Astrocyte (in vitro differentiated cells and primary cell): ENCODE results near the gene CAMKMT.

Experiments used
- EZH2 ChIP-seq: IDR thresholded peaks from 2 replicates; pipeline ENCODE4 v1.6.1; 2012; ENCODE audit warnings: mild to moderate bottlenecking, low read length, inconsistent platforms; ENCODE audit not compliant: insufficient read depth
- TF ChIP-seq, protein P1 (sequence below): IDR thresholded peaks from 2 replicates; pipeline ENCODE4 v1.5.1; 2011; ENCODE audit warnings: low read depth, mild to moderate bottlenecking, inconsistent platforms, low read length, moderate library complexity; ENCODE audit not compliant: insufficient read depth

DNA sequence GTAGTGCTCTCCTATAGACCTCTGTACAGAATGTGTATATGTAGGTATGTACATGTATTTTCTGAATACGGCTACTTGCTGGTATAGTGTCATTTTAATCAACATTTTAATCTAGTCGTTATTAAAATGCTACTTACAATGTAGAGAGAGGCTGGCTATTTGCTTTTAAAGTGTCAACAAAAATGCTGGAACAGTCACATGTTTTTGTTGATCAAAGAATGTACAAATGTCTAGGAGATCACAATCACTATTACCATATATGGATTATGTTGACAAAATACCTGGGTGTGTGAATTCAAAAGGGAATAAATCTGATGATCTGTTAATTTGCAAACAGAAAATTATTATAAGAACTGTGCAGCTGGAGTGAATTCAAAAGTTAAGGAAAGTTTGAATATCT lies 170.3 kb downstream of the CAMKMT start:
- TF ChIP-seq, protein P1, sequence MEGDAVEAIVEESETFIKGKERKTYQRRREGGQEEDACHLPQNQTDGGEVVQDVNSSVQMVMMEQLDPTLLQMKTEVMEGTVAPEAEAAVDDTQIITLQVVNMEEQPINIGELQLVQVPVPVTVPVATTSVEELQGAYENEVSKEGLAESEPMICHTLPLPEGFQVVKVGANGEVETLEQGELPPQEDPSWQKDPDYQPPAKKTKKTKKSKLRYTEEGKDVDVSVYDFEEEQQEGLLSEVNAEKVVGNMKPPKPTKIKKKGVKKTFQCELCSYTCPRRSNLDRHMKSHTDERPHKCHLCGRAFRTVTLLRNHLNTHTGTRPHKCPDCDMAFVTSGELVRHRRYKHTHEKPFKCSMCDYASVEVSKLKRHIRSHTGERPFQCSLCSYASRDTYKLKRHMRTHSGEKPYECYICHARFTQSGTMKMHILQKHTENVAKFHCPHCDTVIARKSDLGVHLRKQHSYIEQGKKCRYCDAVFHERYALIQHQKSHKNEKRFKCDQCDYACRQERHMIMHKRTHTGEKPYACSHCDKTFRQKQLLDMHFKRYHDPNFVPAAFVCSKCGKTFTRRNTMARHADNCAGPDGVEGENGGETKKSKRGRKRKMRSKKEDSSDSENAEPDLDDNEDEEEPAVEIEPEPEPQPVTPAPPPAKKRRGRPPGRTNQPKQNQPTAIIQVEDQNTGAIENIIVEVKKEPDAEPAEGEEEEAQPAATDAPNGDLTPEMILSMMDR, result no peak
- no peak for TF ChIP-seq EZH2
